ENCODE data around the gene TNFRSF8.
"Not testable (repeated sequence)": the region's sequence is repeated elsewhere in the genome, so short reads cannot be mapped to it uniquely, and the experiment has no call there.

Gene TNFRSF8

DNA sequence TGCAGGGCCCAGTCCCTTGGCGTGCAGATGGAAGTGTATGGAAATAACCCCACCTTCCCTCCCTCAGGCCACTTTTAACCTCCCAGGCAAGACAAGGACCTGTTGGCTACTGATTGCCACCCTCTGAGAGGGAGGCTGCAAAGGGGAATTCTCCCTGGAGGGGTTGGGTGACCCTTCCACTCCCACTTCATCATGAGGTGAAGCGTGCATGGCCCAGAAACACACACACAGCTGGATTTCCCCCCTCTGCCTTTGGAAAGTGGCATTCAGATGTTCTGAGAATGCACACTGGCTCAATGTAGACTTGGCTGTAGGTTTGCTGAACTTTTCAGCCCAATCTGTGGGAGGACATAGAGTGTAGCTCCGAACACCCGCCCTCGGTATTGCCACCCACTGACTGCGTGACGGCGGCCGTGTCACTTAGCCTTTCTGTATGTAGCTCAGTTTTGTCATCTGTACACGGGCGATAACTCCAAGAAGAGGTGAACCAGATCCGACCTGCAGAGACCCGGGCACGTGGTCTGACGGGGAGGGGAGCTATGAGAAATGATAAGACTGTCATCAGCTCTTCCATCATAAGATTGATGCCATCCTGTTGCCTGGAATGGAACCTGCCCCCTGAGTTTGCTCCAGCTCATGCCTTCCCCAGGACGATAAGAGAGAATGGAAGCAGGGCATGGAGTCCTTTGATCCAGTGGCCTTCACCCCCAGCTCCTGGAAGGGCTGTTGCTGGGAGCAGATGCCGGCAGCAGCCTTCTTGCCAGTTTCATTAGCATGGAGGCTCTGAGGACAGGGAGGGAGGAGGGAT lies 24.5 kb upstream of the TNFRSF8 start:
- no peak for DNase-seq (ENCODE audit: low read depth in 2 of 2)

DNA sequence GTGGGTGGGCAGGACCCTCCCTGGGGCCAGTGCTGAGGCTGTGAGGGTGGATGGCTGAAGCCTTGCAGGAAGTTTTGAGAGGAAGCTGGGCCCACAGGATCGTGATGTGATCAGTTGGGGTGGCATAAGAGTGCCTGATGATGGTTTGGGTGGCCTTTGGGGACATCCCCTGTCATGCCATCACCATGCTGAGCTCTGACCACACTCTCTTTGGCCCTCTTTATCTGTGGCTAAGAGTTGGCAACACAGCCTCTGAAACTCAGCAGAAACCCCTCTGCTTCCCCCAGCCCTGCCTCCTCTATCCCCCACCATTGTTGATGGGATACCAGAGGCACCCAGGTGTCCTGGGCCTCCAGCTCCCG lies 24.0 kb upstream of the TNFRSF8 start:
- no peak for DNase-seq (ENCODE audit: low read depth in 2 of 2)

DNA sequence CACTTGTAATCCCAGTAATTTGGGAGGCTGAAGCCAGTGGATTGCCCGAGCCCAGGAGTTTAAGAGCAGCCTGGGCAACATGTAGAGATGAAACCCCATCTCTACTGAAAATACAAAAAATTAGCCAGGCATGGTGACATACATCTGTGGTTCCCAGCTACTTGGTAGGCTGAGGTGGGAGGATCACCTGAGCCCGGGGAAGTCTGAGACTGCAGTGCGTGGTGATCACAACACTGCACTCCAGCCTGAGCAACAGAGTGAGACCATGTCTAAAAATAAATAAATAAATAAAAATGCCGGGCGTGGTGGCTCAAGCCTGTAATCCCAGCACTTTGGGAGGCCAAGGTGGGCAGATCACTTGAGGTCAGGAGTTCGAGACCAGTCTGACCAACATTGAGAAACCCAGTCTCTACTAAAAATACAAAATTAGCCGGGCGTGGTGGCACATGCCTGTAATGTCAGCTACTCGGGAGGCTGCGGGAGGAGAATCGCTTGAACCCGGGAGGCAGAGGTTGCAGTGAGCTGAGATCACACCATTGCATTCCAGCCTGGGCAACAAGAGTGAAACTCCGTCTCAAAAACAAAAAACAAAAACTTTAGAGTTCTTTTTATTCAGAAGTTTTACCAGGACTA lies 23.2 kb upstream of the TNFRSF8 start:
- DNase-seq (ENCODE audit: low read depth in 2 of 2): not testable (repeated sequence)

DNA sequence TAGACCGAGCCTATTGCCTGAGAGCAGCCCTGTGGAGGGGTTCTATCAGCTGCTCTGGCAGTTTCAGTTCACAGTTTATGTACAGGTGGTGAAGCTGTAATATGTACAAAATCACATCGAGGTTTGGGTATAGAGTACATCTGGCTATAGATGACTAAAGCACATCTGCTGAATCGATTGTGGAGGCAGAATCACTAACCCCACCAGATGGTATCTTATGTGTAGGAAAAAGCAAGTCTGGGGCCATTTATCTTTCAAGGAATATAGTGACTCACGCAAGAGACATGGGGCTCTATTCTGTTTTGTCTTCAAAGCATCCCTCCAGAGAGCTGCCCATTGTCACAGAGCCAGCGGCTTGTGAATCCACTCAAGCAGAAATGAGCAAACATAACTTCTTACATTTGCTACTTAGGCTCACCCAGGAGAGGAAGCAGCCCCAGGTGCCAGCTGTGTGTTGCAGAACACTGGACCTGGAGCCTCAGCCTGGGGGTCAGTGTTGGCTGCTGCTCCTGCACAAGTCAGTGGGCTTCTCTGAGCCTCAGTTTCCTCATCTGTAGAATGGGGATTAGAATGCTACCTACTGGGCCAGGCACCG lies 22.5 kb upstream of the TNFRSF8 start:
- no peak for DNase-seq (ENCODE audit: low read depth in 2 of 2)

DNA sequence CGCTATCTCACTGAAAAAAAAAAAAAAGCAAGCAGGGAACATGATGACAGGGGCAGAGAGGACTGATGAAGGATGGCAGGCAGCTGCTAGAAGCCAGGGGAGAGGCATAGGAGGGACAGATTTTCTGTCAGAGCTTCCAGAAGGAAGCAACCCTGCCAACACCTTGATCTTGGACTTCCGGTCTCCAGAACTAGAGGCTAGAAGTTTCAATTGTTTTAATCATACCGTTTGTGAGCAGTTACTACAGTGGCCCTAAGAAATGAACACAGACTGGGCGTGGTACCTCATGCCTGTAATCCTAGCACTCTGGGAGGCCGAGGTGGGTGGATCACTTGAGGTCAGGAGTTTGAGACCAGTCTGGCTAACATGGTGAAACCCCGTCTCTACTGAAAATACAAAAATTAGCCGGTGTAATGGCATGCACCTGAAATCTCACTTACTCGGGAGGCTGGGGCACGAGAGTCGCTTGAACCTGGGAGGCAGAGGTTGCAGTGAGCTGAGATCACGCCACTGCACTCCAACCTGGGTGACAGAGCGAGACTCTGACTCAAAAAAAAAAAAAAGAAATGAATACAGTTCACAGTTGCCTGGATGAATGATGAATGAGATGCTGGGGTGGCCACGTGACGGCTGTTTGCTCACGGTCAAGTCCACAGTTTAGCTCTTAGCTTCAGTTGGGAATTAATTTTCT lies 18.8 kb upstream of the TNFRSF8 start:
- DNase-seq (ENCODE audit: low read depth in 2 of 2): not testable (repeated sequence)

DNA sequence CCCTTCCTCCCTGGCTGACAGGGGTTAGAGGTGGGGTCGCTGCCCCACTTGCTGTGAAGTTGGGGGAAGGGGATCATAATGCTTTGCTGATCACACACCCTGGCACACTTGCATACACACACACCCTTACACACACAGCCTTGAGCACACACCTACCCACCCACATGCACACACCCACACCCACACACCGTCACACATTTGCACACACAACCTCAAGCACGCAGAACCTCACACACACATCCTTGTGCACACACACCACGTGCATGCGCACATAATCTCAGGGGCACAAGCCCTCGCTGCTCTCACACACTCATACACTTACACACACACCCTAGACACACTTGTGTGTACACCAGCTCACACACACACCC lies 16.4 kb upstream of the TNFRSF8 start:
- DNase-seq (ENCODE audit: low read depth in 2 of 2): no peak

DNA sequence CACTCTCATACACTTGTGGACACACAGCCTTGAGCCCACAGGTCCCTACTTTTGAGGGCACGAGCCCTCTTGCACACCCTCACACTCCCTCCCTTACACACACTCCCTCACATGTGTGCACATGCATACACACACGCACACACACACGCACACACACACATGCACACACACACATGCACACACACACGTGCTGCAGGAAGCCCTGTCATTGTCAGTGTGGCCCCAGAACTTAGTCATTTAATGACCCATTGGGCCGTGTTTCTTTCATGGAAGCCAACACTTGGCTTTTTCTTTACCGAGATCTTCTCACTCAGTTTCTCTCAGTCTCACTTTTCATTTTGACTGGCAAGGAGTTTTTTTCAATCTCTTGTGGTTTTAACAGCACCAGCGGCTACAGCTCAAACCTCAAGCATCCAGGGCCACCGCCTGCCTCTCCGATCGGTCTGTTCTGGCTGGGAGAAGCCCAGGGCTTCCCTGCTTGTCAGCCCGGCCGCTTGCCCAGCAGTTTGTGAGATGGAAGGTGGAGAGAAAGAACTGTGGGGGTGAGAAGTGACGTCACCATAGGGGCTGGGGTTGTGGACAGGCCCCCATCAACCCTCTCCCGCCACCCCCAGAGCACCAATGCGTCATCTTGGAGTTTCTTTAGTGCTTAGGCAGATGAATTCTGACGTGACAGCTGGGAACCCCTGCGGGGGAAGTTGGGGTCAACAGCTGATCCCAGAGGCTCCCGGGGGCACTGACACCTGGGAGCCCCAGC lies 15.8 kb upstream of the TNFRSF8 start:
- peak; percentile 53 to 65 for DNase-seq (ENCODE audit: low read depth in 2 of 2)

DNA sequence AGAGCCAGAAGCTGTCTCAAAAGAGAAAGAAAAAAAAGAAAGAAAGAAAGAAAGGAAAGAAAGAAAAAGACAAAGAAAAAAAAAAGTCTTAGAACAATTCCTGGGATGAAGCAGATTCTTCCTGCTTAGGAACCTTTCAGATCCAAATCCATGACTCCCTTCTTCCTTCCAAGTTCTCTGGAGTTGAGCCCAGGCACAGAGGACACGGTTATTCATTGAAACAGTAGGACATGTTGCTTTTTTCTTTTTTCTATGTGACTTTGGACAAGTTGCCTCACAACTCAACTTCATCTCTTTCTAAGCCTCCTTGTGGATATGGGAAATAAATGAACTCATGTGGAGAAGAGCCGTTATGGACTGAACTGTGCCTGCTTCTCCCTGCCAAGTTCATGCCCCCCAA lies 14.7 kb upstream of the TNFRSF8 start:
- no peak for DNase-seq (ENCODE audit: low read depth in 2 of 2)

DNA sequence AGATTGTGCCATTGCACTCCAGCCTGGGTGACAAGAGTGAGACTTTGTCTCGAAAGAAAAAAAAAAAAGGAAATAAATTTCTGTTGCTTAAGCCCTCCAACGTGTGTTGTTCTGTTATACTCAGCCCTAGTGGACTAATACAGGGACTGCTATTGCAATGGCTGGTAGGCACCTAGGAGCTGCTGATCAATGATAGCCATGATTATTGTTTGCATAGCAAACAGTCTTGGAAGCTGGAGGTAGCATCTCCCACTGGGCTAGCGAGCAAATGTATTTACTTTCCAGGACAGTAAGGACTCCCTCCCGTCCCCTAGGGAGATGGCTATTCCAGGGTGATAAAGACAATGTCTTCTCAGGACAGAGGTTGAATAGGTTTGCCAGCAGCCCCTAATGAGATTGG lies 13.5 kb upstream of the TNFRSF8 start:
- DNase-seq (ENCODE audit: low read depth in 2 of 2): no peak

DNA sequence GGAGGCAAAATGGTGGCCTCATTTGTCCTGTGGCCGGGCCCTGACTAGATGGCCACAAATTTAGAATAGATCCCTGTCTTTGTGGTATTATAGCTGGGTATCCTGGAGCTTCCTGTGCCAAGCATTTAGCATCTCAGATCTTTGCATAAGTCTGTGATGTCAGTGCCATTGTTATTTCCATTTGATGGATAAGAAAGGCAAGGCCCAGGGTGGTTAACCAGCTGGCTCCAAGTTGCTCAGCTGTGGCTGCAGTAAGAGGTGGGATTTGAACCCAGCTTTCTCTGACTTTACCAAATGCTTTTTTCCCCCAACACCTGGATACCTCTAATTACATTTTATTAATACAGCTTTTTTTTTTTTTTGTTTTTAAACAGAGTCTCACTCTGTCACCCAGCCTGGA lies 11.7 kb upstream of the TNFRSF8 start:
- DNase-seq (ENCODE audit: low read depth in 2 of 2): no peak

DNA sequence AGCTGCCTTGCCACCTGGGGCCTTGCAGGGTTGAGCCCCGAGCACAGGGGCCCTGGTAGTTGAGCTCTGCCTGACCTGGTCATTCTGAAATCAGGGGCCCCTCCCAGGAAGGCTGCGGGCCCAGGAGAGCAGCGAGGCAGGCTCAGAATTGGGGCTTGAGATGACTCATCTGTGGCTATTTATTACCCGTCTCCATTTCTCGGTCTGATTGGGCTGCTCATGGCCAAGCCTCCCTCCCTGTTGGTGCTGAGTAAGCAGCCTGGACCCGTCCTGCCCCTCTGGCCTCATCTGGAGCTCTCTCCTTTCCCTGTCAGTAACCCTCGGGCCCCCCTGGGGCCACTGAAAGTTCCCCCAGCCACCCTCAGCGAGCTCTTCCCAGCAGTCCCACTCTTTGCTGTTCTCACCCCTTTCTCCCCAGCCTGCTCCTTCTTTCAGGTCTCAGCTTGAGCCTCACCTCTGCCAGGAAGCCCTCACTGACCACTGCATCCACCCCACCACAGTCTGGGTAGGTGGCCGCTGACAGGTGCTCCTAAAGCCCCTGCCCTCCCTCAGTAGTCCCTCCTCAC lies 11.0 kb upstream of the TNFRSF8 start:
- peak in 1 of 2 donors; percentile 30 for DNase-seq (ENCODE audit: low read depth in 2 of 2)

DNA sequence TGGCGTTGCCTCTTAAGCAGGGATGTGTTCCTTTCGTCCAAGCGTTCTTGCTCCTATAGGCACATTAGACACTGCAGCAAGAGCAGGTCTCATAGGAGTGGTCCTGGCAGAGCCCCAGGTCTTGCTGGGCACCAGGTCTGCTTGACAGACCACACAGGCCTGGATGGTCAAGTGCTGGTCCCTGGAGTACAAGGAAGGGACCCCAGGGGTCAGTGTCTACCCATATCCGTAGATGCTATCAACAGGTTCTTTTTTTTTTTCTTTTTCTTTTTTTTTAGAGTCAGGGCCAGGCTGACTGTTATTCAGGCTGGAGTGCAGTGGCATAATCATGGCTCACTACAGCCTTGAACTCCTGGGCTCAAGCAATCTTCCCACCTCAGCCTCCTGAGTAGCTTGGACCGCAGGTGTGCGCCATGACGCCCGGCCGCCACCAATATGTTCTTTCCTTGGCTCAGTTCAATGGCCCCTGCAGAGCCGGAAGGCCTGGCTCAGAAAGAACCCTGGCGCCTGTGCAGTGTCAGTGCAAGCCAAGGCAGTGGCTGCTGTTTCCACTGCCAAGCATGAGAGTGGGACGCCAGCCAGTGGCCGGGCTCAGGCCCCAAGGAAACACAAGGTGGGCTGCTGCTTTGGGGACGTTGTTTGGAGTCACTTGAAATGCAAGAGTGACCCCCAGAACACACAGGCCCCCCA lies 10.0 kb upstream of the TNFRSF8 start:
- no peak for DNase-seq (ENCODE audit: low read depth in 2 of 2)

DNA sequence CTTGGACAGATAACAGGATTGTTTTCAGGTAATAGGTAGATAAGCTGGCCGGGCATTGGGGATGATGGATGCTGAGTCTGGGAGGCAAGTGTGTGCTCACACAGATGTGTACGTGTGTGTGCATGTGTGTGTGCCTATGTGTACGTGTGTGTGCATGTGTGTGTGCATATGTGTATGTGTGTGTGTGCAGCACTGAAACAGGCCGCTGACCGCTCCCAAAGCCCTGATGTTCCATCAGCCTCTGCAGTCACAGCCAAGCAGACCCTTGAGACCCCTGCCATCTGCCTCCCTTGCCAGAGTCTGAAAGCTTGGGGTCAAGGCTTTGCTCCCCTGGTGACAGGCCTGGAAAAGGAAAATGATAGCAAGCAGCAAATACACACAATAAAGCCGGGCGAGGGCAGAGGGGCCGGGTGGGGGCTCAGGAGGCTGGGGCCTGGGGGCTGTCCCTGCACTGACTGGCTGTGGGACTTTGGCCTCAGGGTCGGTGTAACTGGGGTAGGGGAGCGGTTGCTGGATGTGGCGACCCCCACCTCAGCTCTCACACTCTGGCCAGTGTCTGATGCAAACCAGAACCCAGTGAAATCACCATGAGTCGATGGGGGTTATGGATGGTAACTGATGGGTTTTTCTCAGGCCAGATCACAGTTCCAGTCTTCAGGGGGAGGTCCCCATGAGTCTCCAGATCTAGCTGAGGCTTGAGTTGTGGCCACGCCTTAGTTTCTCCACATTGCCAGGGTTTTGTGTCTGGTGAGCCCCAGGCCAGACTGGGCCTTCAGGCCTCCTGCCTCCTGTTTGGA lies 9.2 kb upstream of the TNFRSF8 start:
- DNase-seq (ENCODE audit: low read depth in 2 of 2): no peak

DNA sequence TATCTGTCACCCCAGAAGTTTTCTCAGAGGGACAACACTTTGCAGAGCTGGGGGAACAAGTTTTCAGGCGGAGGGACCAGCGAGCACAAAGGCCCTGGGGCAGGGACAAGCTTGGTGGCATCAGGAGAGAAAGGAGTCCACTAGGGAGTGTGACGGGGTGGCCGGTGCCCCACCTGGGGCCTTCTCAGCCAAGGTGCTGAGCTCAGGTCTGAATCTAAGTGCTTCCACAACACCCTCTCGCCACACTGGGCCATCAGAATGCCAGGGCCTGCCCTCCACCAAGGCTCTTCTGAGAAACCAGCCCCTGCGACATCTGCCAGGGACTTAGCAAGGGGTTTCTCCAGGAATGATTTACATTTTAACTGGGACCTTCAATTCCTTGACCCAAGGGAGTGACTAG lies 7.8 kb upstream of the TNFRSF8 start:
- no peak for DNase-seq (ENCODE audit: low read depth in 2 of 2)

DNA sequence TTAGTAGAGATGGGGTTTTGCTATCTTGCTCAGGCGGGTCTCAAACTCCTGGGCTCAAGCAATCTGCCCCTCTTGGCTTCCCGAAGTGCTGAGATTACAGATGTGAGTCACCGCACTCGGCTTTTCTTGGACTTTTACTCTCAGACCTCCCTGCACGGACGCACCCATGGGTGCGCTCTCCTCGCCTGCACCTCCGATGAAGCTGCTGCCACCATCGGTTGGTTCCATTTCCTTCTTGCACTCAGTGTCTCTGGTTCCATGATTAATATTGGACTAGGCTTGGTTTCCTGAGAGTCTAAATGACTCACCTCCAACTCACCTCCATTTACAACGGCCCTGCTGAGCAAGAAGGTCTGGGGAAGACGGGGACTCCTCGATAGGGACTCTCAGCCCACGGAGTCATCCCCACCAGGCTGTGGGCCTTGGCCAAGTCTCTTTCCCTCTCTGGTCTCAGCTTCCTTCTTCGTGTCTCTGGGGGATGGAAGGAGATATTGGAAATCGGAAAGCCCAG lies 6.7 kb upstream of the TNFRSF8 start:
- no peak for DNase-seq (ENCODE audit: low read depth in 2 of 2)

DNA sequence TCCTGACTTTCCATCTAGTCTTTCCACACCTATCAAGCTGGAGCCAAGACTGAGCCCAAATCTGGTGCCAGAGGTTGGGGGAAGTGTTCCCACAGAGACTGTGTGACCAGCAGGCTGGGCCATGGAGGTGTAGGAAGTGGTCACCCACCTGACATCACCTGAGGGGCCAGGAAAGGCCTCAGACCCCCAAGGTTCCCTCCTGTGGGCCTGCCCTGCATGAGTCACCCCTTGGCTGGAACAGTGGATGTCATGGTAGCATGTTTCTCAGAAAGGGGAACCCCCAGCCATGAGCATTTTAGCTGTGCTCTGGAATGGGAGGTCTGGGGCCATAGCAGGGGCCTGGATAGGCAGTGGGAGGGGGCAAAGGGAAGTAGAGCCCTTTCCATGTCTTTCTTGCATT lies 5.7 kb upstream of the TNFRSF8 start:
- peak in 1 of 2 donors; percentile 44 for DNase-seq (ENCODE audit: low read depth in 2 of 2)

DNA sequence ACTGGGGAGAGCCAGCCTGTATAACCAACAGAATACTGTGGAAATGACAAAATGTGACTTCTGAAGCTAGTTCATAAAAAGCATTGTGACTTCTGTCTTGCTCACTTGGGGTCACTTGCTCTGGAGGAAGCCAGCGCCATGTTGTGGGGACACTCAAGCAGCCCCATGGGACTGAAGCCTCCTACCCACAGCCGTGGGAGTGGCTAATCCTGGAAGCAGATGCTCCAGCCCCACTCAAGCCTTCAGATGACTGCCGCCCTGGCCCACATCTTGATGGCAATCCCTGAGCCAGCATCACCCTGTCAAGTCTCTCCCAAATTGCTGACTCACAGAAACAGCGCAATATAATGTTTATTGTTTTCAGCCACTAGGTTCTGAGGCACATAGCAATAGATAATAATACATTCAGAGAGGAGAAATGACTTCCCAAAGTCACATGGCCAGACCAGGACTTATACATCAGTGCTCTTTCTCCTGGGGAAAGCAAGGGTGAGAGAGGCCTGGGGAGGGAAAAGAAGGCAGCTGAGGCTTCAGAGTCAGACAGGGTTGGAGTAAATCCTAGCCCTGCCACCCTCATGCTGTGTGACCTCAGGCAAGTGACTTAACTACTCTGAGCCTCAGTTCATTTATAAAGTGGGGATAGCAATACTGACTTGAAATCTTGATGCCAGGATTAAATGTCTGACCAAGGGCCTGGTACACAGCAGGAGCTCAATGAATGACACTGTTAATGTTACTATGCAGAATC lies 5.0 kb upstream of the TNFRSF8 start:
- DNase-seq (ENCODE audit: low read depth in 2 of 2): no peak

DNA sequence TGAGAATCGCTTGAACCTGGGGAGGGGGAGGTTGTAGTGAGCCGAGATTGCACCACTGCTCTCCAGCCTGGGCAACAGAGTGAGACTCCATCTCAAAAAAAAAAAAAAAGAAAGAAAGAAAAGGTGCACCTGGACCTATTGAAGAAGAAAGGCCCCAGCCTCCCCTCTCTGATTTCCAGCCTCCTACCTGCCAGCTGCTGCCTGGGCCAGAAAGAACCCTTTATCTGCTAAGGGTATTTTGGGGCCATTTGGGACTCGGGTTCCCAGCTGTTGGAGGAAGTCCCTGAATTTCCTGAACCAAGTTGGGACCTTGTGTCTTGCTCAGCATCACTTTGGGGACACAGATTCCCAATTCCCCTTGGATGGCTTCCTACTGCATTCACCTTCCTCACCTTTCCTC lies 3.9 kb upstream of the TNFRSF8 start:
- no peak for DNase-seq (ENCODE audit: low read depth in 2 of 2)
